Mesendoderm (in vitro differentiated cells): Measurements from ENCODE around the gene PLOD3.

Experiments used
- DNase-seq: peaks from one replicate; pipeline ENCODE4 v3.0.0; 2013
- H2AK5ac ChIP-seq: 2 replicates; pipeline ENCODE4 v1.6.1; 2013; ENCODE audit warnings: low read length, inconsistent platforms
- H2BK120ac ChIP-seq: 2 replicates; pipeline ENCODE4 v1.6.1; 2013; ENCODE audit warnings: low read depth, mild to moderate bottlenecking, low read length, moderate library complexity, mixed read lengths
- H2BK15ac ChIP-seq: replicated peaks from 2 replicates; pipeline ENCODE4 v1.6.1; 2013; ENCODE audit warnings: low read depth, mild to moderate bottlenecking, moderate library complexity
- H2BK5ac ChIP-seq: 2 replicates; pipeline ENCODE4 v1.6.1; 2013; ENCODE audit warnings: low read length, inconsistent platforms
- H3K18ac ChIP-seq: 2 replicates; pipeline ENCODE4 v1.6.1; 2013; ENCODE audit warnings: mild to moderate bottlenecking, low read length, mixed read lengths
- H3K23ac ChIP-seq: one replicate; pipeline ENCODE4 v1.6.1; 2013; ENCODE audit warnings: low read length
- H3K27ac ChIP-seq: 2 replicates; pipeline ENCODE4 v1.5.1; 2013; ENCODE audit warnings: low read depth, mild to moderate bottlenecking, inconsistent platforms, low read length, moderate library complexity
- H3K27me3 ChIP-seq: 2 replicates; pipeline ENCODE4 v1.6.1; 2013; ENCODE audit warnings: low read length, control low read depth, mild to moderate bottlenecking, inconsistent platforms; ENCODE audit not compliant: insufficient read depth, poor library complexity
- H3K36me3 ChIP-seq: 2 replicates; pipeline ENCODE4 v1.6.1; 2013; ENCODE audit warnings: low read length, inconsistent platforms; ENCODE audit not compliant: control insufficient read depth, insufficient read depth
- H3K4ac ChIP-seq: one replicate; pipeline ENCODE4 v1.6.1; 2013; ENCODE audit warnings: low read depth, mild to moderate bottlenecking, low read length, moderate library complexity
- H3K4me1 ChIP-seq: 2 replicates; pipeline ENCODE4 v1.6.1; 2013; ENCODE audit warnings: low read depth, low read length, inconsistent platforms; ENCODE audit not compliant: control insufficient read depth
- H3K4me2 ChIP-seq: 2 replicates; pipeline ENCODE4 v1.6.1; 2013; ENCODE audit warnings: low read length
- H3K4me3 ChIP-seq: 2 replicates; pipeline ENCODE4 v1.5.1; 2013; ENCODE audit warnings: mild to moderate bottlenecking, low read length
- H3K56ac ChIP-seq: one replicate; pipeline ENCODE4 v1.6.1; 2013; ENCODE audit warnings: low read length
- H3K79me1 ChIP-seq: 2 replicates; pipeline ENCODE4 v1.6.1; 2013; ENCODE audit warnings: low read length, inconsistent platforms
- H3K79me2 ChIP-seq: 2 replicates; pipeline ENCODE4 v1.6.1; 2013; ENCODE audit warnings: mild to moderate bottlenecking, low read length; ENCODE audit not compliant: control insufficient read depth, insufficient read depth
- H3K9ac ChIP-seq: 2 replicates; pipeline ENCODE4 v1.6.1; 2013; ENCODE audit warnings: low read length, inconsistent platforms
- H4K5ac ChIP-seq: one replicate; pipeline ENCODE4 v1.6.1; 2013; ENCODE audit warnings: low read length
- H4K8ac ChIP-seq: one replicate; pipeline ENCODE4 v1.6.1; 2013; ENCODE audit warnings: low read depth, mild to moderate bottlenecking, control low read depth, low read length, moderate library complexity
- WGBS: extraction: QIAGEN DNeasy Blood & Tissue Kit; methylation state at CpG from one replicate; pipeline ENCODE4 v1.1.7; 2013; ENCODE audit warnings: low lambda C conversion rate, missing lambda C conversion rate; ENCODE audit not compliant: insufficient coverage; ENCODE audit errors: extremely low coverage; 5-methylcytosine and 5-hydroxymethylcytosine counted together

Gene PLOD3

DNA sequence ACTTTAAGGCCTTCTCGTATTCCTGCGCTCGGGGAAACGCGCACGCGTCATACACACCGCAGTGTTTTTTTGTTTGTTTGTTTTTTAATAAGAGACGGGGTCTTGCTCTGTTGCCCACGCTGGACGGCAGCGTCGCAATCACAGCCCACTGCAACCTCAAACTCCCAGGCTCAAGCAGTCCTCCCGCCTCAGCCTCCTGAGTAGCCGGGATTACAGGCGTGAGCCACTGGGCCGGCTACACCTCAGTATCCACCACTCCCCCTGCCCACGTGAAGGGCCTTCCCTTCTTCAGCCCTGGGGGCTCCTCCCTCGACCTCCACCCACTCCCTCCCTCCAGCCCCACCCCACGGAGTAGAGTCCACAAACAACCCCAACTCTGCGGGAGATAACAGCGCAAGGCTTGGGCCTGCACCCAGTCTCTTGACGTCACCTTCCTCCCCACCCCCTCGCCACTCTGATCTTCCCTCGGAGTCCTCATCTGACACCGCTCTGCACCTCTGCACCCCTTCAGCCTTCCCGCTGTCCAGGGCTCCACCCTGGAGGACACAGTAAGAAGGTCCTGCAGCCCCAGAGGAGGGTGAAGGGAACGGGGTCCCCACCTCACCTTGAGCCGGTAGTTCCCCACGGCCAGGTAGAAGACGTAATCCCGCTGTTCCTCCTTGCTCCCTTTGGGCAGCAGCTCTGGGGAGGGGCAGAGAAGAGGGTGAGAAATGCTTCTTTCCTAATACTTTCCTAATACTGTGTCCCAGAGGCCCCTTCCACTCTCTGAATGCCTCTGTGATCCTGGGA lies 23.0 kb upstream of the PLOD3 start:
- no CpG with 5 or more reads among the region's 32 CpGs for WGBS
- H3K27ac ChIP-seq = no peak overlapping the region
- no peak overlapping the region for H3K4me2 ChIP-seq
- no peak overlapping the region for H4K8ac ChIP-seq
- no peak overlapping the region for H2BK5ac ChIP-seq
- no peak overlapping the region for H2BK120ac ChIP-seq
- H2BK15ac ChIP-seq = no peak overlapping the region
- no peak for DNase-seq
- H4K5ac ChIP-seq = no peak overlapping the region
- no peaks in the 10 kb centered on the region for H3K27me3 ChIP-seq
- H3K79me2 ChIP-seq = peaks cover 2% of the 10 kb centered on the region
- no peak overlapping the region for H3K4me3 ChIP-seq
- no peak overlapping the region for H2AK5ac ChIP-seq
- no peak overlapping the region for H3K9ac ChIP-seq
- no peak overlapping the region for H3K4ac ChIP-seq
- H3K4me1 ChIP-seq = no peaks in the 10 kb centered on the region
- peaks cover 4% of the 10 kb centered on the region for H3K79me1 ChIP-seq
- H3K36me3 ChIP-seq = no peaks in the 10 kb centered on the region
- no peak overlapping the region for H3K56ac ChIP-seq
- no peak overlapping the region for H3K18ac ChIP-seq
- H3K23ac ChIP-seq = no peak overlapping the region

DNA sequence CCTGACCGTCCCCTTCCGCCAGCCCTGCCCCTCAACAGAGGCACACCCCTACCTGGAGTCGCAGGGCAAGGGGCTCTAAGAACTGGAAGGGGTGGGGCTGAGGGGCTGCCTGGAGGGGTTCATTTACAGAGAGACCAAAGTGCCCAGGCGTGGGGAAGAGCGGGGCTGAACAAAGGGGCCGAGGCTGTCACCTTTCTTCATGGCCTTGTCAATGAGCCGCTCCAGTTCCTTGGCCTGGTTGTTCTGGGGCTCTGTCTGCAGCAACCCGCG lies 22.5 kb upstream of the PLOD3 start:
- H3K56ac ChIP-seq = no peak overlapping the region
- H3K36me3 ChIP-seq = no peaks in the 10 kb centered on the region
- no peak overlapping the region for H3K27ac ChIP-seq
- H2BK5ac ChIP-seq = no peak overlapping the region
- no peak overlapping the region for H2AK5ac ChIP-seq
- no peak overlapping the region for H2BK120ac ChIP-seq
- no peak overlapping the region for H2BK15ac ChIP-seq
- no peak overlapping the region for H3K9ac ChIP-seq
- DNase-seq = no peak
- H4K8ac ChIP-seq = no peak overlapping the region
- H3K79me2 ChIP-seq = peaks cover 2% of the 10 kb centered on the region
- no peaks in the 10 kb centered on the region for H3K27me3 ChIP-seq
- H3K18ac ChIP-seq = no peak overlapping the region
- H3K23ac ChIP-seq = no peak overlapping the region
- H3K4me1 ChIP-seq = no peaks in the 10 kb centered on the region
- H3K4ac ChIP-seq = no peak overlapping the region
- no peak overlapping the region for H4K5ac ChIP-seq
- H3K4me3 ChIP-seq = no peak overlapping the region
- H3K79me1 ChIP-seq = peaks cover 4% of the 10 kb centered on the region
- H3K4me2 ChIP-seq = no peak overlapping the region
- no CpG with 5 or more reads among the region's 9 CpGs for WGBS

DNA sequence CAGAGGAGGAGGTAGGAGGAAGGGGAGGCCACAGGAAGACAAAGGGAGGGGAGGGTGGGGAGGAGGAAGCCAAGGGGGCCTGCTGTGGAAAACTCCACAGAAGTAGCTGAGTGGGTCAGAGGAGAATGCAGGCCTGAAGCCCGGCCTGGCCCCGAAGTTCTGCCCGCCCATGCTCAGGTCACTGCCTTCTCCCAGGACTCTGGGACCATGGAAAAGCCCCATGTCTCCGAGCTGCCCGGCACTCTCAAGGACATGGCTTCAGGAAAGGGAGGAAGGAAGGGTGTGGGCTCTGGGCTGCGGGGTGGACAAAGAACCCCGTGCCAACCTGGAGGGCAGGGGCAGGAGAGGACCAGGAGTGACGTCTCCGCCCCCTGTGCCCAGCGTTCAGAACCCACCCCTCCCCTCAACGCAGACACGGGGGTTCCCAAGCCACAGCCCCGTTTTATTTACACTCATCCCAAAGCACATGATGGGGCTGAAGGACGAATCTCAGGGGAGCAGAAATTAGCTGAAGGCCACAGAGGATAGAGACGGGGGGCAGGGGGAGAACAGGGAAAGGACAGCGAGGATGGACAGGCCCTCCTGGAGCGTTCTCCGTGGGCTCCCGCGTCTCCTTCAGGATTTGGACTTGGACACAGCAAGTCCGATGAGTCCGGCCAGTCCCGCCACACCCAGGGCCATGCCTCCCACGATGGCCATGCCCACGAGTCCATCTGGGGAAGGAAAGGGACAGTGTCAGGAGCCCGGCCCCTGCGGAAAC lies 22.0 kb upstream of the PLOD3 start:
- H2AK5ac ChIP-seq = no peak overlapping the region
- DNase-seq = no peak
- H3K4ac ChIP-seq = no peak overlapping the region
- no peak overlapping the region for H3K18ac ChIP-seq
- H3K9ac ChIP-seq = no peak overlapping the region
- no peak overlapping the region for H2BK120ac ChIP-seq
- H2BK15ac ChIP-seq = no peak overlapping the region
- H2BK5ac ChIP-seq = no peak overlapping the region
- WGBS = no CpG with 5 or more reads among the region's 27 CpGs
- no peak overlapping the region for H4K8ac ChIP-seq
- H3K27ac ChIP-seq = no peak overlapping the region
- H3K27me3 ChIP-seq = no peaks in the 10 kb centered on the region
- H3K23ac ChIP-seq = no peak overlapping the region
- H3K79me1 ChIP-seq = peaks cover 4% of the 10 kb centered on the region
- H4K5ac ChIP-seq = no peak overlapping the region
- H3K56ac ChIP-seq = no peak overlapping the region
- peaks cover 2% of the 10 kb centered on the region for H3K79me2 ChIP-seq
- no peaks in the 10 kb centered on the region for H3K36me3 ChIP-seq
- H3K4me3 ChIP-seq = no peak overlapping the region
- no peak overlapping the region for H3K4me2 ChIP-seq
- no peaks in the 10 kb centered on the region for H3K4me1 ChIP-seq

DNA sequence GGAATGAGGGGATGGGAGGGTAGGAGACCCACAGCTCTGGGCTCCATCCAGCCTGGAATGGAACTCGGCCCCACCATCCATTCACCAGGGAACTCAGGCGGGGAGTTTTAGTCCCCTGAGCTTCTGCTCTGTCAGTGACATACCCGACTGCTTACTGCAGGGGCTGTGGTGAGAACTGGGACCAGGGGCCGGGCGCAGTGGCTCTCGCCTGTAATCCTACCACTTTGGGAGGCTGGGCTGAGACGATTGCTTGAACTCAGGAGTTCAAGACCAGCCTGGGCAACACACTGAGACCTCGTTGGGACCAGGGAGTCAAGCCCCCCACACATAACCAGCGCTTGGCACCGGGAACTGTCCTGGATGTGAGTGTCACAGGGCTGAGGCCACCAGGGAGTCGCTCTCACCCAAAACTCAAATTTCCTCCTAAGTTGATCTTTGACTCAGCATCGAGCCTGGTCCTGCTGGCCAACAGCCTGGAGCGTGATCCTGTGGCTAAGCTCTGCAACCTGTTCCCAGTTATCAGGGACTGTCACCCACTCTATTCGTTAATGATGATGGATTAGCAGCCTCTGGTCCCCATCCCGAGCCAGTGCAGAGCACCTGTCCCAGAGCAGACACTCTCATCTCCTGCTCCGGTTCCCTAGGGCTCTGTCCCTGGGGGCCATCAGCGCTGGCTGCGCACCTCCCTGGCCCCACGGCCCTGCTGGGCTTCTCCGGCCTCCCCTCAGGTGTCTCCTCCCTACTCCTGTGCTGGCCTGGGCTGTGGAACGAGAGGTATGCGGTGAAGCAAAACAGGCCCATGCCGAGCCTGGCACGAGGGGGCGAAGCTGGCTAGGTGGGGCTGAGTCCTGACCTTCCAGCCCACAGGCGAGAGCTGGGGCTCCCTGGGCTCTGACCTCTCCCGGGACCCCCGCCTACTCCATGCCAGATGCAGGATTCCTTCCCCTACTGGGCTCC lies 21.1 kb upstream of the PLOD3 start:
- Histone ChIP-seq H4K8ac (no peak overlapping the region), H3K56ac (no peak overlapping the region), H3K4me3 (no peak overlapping the region), H3K18ac (no peak overlapping the region), H3K23ac (no peak overlapping the region), H3K4me2 (no peak overlapping the region), H4K5ac (no peak overlapping the region), H2AK5ac (no peak overlapping the region), H2BK120ac (no peak overlapping the region), H3K79me2 (no peaks in the 10 kb centered on the region), H3K4me1 (no peaks in the 10 kb centered on the region), H2BK5ac (no peak overlapping the region), H3K36me3 (no peaks in the 10 kb centered on the region), H3K27me3 (no peaks in the 10 kb centered on the region), H3K9ac (no peak overlapping the region), H3K27ac (no peak overlapping the region), H3K79me1 (peaks cover 2% of the 10 kb centered on the region), H3K4ac (no peak overlapping the region), H2BK15ac (no peak overlapping the region)
- WGBS = no CpG with 5 or more reads among the region's 28 CpGs
- DNase-seq = no peak

DNA sequence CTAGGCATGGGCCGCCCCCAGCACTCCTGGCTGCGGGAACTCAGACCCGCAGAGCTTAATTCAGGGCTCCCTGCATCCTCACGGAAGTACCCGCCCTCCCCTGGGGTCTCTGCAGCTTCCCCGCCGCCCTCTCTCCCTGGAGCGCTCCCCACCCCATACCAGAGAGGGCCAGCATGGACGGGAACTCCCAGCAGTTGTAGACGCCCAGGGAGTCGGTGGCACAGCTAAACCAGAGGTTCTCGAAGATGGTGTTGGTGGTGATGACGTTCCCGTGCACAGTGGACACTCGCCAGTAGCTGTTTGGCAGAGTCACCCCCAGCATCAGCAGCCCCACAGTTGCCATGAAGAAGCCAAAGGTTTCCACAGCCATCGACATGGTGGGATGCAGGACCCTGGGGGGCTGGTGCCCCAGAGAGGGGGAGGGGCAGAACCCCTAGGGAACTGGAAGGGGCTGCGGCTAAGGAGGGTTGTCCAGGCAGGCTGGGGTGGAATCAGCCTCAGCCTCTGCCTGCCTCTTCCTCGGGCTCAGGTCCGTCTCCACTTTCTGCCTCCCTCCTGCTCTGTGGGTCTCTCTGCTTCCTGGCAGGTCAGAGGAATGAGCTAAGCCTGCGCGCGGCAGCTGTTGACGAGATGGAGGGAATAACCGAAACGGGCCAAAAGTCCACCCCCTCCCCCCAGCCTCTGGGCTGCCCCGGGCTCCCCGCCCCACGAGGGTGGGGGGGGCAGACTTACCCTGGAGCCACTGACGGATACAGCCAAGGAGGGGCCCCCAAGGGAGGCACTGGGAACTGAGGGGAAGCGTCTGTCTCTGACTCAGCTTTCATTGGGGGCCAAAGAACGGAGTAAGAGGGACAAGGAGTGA lies 20.1 kb upstream of the PLOD3 start, which contains the start of gene CLDN15:
TSS of gene CLDN15 (minus strand) at position 597 of the 862 bp plus-strand sequence. CDS start at position 376, 221 bp downstream.
- no peak within 1 kb of the TSS for H3K18ac ChIP-seq
- H3K56ac ChIP-seq = no peak within 1 kb of the TSS
- no peak within 1 kb of the TSS for H3K4me3 ChIP-seq
- no peaks in the 10 kb centered on the region for H3K4me1 ChIP-seq
- no peak within 1 kb of the TSS for H3K4me2 ChIP-seq
- H3K36me3 ChIP-seq = no peaks in the 10 kb centered on the region
- no peak within 1 kb of the TSS for H3K23ac ChIP-seq
- no peak within 1 kb of the TSS for H3K4ac ChIP-seq
- no peak within 1 kb of the TSS for H3K9ac ChIP-seq
- WGBS = no CpG with 5 or more reads among the region's 31 CpGs
- H3K79me1 ChIP-seq = peaks cover 2% of the 10 kb centered on the region
- no peak within 1 kb of the TSS for H2BK120ac ChIP-seq
- no peak within 1 kb of the TSS for H2BK15ac ChIP-seq
- no peak within 1 kb of the TSS for H4K8ac ChIP-seq
- DNase-seq = no peak
- no peak within 1 kb of the TSS for H2AK5ac ChIP-seq
- H3K27me3 ChIP-seq = no peaks in the 10 kb centered on the region
- no peak within 1 kb of the TSS for H3K27ac ChIP-seq
- no peak within 1 kb of the TSS for H4K5ac ChIP-seq
- no peaks in the 10 kb centered on the region for H3K79me2 ChIP-seq
- H2BK5ac ChIP-seq = no peak within 1 kb of the TSS
